DMS53 (cell line): ENCODE results near the gene XKRX.

Experiments used
- DNase-seq: peaks from one replicate; lab custom pipeline; 2025; lab: John Stamatoyannopoulos, UW

XKRX gene

DNA sequence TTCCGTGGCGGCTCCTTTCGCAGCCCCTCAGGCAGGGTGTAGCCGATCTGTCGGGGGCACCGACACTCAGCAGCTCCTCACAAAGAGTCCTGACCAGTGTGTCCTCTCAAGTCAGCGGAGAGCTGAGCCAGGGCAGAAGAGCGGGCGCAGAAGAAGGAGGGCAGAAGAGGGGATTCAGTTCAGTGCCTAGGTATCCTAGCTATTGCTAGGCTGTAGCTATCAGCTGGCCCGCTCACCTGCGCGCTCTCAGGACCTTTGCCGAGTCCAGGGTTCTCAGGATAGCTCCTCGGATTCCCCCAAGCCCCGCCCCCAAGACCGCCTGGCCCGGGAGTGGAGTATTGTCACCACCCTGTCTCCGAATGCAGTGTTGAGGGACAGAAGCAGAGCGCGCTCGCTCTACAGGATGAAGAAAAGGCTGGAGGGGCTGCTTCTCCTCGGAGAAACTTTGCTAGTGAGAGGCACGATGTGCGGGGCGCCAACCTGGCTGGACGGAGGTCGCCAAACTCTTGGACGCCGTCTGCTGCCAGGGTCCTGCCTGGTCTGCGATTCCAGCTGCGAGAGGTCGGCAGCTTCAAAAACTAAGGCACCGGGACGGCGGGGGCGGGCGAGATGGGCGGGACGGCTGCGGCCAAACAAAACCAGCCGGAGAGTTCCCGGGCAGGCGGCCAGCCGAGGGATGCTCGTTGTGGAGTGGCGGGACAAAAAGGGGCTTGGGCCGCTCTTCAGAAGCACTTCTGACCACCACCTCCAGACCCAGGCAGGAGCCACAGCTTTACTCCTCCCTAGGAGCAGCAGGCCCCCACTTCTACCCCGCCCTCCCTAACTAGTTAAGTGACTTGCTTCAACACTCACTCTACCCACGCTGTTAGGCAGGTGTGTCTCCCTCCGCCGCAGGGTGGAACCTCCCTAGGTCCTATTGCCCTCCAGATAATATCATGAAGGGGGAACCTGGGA, at the start of gene XKRX:
Gene XKRX, minus strand, starts transcription at position 258 of the 954 bp plus-strand sequence. CDS start 613 bp downstream, outside the sequence.
- peak; percentile 83 for DNase-seq

DNA sequence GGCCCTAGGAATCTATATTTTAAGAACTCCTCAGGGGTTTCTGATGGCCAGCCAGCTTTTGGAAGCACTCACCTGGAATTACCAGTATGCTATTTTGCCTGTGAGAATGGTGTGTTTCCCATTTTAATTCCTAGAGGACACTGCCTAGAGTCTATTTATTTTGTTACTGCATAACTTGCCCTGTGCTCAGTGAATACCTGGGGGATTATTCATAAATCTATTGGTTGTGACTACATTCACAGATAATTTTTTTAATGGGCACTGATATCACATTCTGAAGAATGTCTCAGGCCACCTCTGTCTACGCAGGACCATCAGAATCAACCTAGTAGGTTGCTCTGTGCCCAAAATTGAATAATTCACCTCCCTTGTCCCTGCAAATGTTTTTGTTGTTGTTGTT, 47.5 kb upstream of the XKRX start:
- no peak for DNase-seq

DNA sequence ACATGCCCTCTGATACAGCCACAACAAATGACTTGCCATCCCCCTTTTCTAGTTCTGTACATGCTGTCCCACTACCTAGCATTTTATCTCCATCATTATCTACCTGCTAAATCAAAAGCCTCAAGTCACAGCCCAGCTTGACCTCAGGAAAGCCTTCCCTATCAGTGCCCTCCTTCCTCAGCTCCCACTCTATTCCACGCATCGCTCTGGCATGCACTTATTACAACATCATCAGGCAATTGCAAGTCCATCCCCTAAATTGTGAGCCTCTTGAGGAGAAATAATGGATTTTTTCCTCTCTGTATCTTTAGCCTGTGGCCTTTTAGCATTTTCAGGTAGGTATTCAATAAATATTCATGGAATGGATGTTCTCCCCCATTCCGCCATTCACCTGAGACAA, 46.5 kb upstream of the XKRX start:
- no peak for DNase-seq

DNA sequence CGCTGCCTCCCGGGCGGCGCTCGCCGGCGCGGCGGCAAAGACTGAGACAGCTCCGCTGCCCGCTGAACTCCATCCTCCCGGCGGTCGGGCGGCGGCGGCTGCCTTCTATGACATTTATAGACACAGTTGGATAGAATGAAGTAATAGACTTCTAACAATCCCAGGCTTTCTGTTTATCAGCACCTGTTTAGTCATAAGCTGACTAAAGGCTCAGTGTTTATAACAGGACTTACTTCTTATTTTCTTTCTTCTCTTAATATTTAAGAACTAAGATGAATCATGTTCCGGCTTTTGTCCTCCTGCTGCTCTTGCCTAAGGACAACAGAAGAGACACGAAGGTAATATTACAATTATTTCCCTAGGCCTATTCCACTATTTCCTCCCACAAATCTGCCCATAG, 44.7 kb upstream of the XKRX start:
- no peak for DNase-seq

GRCh38 chrX:100969936-100970335, 41.2 kb upstream of the XKRX start:
- DNase-seq: no peak

DNA sequence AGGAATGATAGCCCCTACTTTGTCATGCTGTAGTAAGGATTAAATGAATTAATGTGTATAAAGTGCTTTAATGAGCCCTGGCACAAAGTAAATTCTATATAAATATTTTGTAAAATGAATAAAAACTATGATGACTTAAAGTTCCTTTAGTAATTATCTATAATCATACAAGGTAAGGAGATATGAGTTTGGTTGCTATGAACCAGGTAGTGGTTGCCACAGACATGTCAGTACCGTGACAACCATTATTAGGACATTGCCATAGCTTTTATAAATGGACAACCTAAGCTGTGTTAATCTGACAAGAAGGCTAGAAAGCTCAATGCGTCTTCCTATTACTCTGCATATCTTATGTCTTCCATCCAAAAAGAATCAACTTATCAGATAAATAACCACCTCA, 40.7 kb upstream of the XKRX start, which contains the start of gene ARL13A:
Gene ARL13A, plus strand, starts transcription at position 301 of the 400 bp plus-strand sequence. CDS start 3,982 bp downstream, outside the sequence.
- DNase-seq: no peak

- DNase-seq: no peak
These were observed 35.6 kb upstream of the XKRX start for GRCh38 chrX:100964362-100964761.

DNA sequence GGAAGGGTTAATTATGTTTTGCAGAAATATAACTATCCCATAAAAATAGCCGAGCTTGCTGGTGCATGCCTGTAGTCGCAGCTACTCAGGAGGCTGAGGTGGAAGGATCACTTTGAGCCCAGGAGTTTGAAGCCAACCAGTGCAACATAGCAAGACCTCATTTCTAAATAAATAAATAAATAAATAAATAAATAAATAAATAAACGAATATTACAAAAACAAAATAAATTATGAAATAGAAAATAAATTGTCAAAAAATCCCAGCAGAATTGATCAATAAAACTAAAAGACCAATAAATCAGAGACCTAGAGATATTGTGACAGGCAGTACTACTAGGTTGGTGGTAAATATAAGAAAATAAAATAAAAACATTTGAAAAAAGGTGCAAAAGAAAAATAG, 34.1 kb upstream of the XKRX start:
- no peak for DNase-seq

- no peak for DNase-seq
These were observed 19.8 kb upstream of the XKRX start for GRCh38 chrX:100948557-100948956.

DNA sequence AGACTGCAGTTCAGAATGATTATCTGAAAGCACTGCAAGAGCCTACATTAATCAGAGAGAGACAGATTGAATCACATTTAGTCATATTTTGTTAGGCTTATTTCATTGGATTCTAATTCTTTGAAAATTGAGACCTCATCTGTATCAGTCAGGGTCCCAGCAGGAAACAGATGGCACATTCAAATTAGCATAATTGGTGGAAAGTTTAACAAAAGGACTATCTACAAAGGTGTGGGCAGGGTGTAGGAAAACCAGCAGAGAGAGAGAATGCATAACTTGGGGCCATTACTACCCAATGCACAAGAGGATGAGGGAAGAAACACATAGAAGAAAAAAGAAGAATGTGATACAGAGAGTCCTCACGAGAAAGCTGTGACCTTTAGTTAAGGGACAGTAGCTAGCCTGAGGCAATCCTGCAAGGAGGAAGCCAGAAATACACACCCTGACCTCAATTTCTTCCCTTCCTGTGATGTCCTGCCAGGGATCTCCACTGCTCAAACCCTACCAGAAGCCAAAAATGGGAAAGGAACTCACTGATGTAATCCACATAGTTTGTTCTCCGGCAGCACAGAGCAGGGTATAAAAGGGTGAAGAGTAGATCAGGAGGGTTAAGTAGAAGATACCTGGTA, 17.7 kb upstream of the XKRX start:
- DNase-seq: no peak

DNA sequence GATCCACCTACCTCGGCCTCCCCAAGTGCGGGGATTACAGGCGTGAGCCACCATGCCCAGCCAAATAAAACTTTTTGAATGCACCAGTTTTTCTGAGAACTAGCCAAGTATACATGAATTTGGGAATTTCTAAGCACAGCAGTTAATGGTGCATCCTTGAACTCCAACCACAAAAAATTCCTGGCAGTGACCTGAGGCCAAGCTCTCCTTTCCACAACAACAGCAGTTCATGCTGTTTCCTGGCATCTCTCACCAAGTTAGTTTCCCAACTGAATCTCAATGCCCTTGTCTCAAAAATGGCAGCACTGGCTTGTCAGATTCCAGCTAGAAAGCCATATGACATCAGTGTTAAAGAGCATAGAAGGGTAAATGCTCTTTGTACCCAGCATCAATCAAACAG, 15.9 kb upstream of the XKRX start:
- no peak for DNase-seq

DNA sequence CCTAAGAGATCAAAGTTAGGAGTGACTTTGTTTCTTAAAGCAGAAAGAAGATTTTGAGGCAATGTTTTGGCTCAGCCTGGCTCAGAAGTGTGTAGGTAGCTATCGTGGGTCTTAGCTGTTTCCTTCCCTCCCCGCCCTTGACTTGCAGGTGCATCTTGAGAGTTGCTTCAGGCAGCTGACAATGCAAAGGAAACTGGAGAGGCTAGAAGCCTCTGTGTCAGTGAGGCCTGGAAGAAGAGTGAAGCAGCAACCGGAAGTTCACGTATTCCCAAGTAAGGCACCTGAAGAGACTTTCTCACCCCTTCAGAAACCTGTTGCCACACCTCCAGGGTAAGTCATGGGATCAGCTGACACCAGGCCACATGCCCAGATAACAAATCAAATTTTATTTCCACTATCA, 10.6 kb upstream of the XKRX start:
- no peak for DNase-seq

GRCh38 chrX:100935767-100936166, 7.0 kb upstream of the XKRX start:
- no peak for DNase-seq

DNA sequence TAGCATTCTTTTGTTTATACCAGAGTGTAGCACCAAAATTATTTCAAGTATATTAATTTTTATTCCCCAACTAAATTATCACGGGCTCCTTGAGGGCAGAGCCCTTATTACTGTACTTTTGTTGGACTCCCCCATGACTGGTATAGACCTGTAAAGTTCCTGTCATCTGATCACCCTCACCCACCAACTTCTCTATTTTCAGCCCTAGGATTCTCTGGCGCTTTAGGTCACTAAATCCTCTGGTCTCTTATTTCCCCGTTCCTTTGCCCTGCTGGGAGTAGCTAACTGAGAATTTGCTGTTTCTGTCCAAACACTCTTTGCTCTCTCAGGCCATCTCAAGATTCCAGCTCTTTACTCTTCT, 3.2 kb upstream of the XKRX start:
- DNase-seq: no peak

DNA sequence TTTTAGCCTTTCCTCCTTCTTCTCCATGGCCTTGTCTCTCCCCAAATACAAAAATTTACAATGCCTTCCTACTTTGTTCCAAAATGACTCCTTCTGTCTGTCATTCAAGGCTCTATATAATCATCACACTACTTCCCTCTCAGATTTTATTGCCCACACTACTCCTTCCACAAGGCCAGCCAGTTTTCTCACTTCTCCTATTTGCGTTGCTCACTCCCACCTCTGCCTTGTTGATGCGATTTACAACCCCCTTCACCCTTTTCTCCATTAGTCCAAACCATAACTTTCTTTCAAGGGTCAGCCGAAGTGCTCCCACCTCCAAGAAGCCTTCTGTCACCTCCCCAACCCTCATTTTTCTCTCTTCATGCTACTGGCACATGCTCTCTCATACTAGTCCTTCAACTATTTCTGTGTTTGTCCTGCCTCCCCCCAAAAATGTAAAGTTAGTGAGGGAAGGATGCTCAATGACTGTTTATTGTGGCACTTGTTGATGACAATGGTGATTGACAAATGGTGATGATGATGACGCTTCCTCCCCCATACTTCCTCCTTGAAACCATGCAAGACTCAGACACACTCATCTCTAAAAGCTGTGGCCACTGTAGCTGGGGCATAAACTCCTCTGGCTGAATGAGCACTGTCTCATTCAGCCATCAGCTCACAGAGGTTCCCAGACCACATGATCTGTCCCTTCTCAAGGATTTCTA, 2.7 kb upstream of the XKRX start:
- DNase-seq: no peak

DNA sequence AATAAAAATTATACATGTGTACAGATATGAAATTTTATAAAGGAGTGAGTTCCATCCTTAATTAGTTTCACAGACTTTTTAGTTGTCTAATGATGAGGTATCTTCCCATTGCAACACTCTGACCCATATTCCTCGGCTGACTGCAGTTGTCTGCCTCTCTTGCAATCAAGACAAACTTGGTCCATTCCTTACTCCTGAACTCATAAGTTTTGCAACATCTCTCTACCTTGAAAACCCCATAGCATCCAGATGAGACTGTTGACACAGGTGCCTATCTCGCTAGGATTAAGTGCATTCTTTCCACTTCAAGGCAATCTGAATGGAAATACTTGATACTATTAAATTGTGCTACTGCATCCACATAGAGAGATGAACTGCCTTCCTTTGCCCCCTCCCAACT, 2.3 kb downstream of the XKRX start:
- DNase-seq: peak; percentile 2

- no peak for DNase-seq
These were observed 4.3 kb downstream of the XKRX start for GRCh38 chrX:100924375-100924774.

- peak; percentile 45 for DNase-seq
These were observed 13.2 kb downstream of the XKRX start for GRCh38 chrX:100915562-100915961.

DNA sequence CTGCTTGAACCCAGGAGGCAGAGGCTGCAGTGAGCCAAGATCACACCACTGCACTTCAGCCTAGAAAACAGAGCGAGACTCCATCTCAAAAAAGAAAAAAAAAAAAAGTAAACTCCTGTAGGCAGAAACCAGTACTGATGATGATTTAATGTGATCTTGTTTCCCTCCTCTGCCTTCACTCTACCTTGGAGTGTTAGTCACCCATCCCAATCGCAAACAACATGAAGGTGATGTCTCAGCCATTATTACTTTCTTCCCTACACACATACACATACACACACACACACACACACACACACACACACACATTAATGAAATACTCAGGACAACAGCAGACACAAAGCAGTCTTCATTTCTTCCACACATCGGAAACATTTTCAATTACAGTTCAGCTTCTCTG, 15.6 kb downstream of the XKRX start:
- DNase-seq: no peak

DNA sequence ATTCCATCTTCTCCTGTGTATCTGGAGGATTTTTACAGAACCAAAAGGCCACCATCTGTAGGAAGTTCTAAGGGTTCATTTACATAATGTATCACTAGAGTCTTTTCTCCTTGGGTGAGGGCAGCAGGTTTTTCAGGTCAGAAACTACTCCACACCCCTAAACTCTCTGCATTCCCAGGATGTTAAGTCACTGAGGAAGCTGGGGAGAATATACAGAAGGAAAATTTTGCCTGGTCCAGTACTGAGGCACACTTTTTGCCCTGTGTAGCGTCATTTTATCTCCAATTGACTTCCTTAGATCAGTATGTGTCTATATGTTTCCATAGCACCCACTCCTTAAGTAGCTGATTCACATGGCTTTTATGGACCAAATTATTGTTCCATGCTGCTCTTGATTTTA, 17.0 kb downstream of the XKRX start:
- DNase-seq: no peak

DNA sequence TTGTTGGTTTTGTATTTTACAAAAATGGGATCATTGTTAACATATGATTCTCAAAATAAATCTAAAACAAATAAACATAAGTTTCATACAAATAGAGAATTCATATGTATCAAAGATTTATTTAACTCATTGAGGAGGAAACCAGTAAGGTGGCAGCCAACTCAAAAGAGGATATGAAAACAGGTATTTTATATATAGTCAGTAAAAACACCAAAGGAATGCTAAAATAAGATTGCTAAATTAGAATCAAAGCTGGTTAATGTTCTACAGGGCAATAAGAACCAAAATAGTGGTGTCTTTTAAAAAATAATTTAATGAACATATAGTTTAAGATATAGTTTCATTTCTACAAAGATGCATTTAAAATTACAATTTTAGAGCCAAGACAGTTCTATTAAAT, 23.1 kb downstream of the XKRX start:
- DNase-seq: no peak

DNA sequence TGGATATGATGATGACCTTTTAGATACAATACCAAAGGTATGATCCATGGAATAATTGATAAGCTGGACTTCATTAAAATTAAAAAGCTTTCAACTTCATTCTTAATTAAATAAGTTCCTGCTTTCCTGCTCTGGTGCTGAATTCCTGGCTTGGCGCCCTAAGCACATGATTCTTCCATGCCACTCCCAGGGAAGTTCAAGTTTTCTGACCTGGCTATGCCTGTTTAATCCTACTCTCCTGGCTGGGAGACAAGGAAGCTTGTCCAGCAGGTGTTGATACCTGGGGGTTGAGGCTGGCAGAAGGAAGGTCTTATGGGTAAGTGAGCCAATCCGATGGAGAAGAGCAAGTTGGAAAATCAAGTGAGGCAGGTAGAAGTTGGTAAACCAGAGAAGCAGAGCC, 24.3 kb downstream of the XKRX start:
- no peak for DNase-seq
